Cardiac septum (tissue), 1 donor: ENCODE results near the gene CHST1. TPM values are rescaled to one million over a fixed set of nuclear protein-coding genes. Genes with fewer than 3 reads are reported as not detected.

ENCODE experiments used
- DNase-seq: peaks from one replicate; pipeline ENCODE4 v3.0.0-alpha.2; 2020; ENCODE audit warnings: low spot score
- intact Hi-C: fragments of 100-400 bp; cut with DNase I; formaldehyde crosslinking; loops from one replicate; pipeline ENCODE4 v1.14.0; 2022
- total RNA-seq: library from RNA; stranded (reverse); fragmentation: NEBNext Ultra II Directional; extraction: Animal tissue kit (Norgen Biotek cat#: 25700); gene quantifications from one replicate; pipeline ENCODE4 v1.2.1, GENCODE V29; 2021
- donor health status: DM: no; HTN: no; CAD: no.

CHST1 gene
- total RNA-seq, 1 donor from 2014 or later, result 2.6 TPM

DNA sequence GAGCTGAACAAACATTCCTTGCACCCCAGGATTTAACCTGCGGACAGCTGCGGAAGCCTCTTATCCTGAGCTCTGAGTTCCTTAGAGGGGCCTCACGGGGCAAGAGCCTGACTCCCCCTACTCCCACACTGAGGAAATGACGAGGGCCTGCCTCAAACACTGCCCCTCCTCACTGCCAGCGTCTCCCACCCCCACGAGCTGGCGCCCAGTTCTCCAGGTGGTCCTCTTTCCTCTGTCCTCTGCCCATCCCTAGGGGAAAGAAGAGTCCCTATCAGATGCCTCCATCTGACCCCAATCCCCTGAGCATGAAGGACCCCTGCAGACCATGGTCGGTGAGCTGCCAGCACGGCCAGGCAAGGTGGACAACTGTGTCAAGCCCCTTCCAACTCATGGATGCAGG is 14.3 kb downstream of the CHST1 start:
- peak; percentile 56 for DNase-seq

DNA sequence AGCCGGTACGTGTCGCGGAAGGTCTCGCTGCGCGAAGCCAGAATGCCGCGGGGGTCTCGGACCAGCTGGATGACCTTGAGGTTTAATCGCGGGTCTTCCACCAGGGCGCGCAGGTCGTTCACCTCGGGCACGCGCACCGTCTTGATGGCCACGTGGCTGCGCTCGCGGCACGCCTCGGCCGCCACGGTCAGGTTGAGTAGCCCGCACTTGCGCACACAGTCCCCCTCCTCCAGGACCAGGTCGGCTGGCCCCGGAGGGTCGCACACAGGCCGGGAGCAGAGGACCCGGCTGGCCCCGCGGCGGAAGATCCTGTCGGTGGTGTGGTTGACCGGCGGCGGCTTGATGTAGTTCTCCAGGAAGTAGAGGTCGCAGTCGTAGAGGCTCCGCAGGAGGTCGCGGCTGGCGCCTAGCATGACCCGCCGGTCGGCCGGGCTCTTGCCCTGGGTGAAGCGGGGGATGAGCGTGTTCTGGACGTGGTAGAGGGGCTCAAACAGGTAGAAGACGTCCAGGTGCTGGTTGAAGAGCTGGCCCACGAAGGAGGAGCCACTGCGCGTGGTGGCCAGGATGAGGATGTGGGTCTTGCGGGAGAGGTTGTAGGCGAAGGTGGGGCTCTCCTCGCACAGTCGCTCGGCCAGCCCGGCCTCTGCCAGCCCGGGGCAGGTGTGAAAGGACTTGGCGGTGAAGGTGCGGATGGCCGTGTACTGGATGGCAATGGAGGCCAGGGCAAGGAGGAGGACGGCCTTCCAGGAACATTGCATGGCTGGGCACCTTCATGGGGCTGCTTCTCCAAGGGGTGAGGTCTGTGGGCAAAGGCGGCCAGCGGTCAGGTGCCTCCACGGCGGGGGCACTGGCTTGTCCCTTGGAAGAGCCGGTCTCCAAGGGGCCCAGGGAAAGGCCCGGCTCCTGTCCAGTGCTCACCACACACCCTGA is 15.0 kb downstream of the CHST1 start:
- intact Hi-C loops, result loop anchor here (10.0 kb wide), 1 partner anchor 246 kb away; no protein-coding TSS in a partner anchor

More for the DNA sequence above, 14.3 kb downstream of the CHST1 start:
- intact Hi-C loops, result loop anchor here (10.0 kb wide), 1 partner anchor 246 kb away; no protein-coding TSS in a partner anchor

DNA sequence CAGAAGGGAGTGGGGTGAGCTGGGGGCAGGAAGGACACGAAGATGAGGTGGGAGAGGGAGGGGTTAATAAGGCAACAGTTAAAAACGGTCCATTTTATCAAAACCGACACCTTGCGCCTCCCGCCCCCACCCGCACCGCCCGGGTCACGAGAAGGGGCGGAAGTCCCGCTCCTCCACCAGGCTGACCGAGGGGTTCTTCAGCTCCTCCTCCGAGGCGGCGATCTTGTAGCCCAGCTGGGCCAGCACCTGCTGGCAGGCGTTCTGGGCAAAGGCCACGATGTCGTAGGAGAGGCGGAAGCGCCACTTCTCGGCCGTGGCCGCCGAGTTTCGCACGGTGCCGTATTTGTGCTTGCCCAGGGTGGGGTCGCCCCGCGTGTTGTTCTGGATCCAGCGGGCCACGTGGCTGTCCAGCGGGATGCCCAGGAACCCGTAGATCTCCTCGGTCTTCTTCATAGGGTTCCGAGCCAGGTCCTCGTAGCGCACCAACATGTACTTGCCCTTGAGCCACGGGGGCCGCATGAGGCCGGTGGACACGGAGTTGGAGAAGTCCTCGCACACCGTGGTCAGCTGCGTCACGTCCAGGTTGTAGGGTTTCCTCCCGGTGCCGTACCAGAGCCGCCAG is 15.8 kb downstream of the CHST1 start:
- intact Hi-C loops, result loop anchor here (10.0 kb wide), 1 partner anchor 245 kb away; no protein-coding TSS in a partner anchor
- peak; percentile 39 for DNase-seq

More for the DNA sequence above, 15.0 kb downstream of the CHST1 start:
- DNase-seq, result peak; percentile 46

DNA sequence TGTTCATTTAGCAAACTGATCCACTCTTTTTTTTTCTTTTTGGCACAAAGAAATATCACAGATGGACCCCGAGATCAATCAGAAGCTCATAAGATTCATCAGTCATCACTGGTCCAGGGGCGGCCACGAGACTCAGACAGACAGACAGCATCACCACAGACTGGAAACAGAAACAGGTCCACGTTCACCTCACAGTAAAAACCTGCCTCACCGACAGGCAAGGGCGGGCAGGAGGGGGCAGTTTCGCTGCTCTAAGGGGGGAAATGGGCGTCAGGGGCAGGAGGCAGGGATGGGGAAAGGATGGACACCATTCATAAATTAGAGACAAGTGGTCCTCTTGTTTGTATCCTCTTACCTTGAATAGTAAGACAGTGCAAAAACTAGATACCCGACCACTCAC is 16.5 kb downstream of the CHST1 start:
- DNase-seq, result no peak
- intact Hi-C loops, result no loop called here

DNA sequence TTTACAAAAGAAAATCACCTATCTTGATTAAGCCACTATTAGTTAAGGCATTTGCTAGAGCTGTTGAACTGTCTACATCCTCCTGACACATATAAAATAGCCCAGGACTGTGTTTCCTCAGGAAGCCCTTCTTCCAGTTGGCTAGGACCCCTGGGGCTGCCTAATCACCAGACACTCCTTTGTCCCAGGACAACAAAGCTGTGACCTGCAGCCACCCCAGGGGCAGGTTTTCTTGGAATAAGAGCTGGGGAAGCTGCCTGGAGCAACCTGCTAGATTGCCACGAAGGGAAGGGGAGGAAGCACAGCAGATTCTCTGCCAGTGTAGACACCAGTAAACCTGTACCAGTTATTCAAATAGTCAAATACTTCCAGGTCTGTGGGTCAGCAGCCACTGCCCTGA is 17.6 kb downstream of the CHST1 start:
- no peak for DNase-seq
- intact Hi-C loops, result no loop called here

DNA sequence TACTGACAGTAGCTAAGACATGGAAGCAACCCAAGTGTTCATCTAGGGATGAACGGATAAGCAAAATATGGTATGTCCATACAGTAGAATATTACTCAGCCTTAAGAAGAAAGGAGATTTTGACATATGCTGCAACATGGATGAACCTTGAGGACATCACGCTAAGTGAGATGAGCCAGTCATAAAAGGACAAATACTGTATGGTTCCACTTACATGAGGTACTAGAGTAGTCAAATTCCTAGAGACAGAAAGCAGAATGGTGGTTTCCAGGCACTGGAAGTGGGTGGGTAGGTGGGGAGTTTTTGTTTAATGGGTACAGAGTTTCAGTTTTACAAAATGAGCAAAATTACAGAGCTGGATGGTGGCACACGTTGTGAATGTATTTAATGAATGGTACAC is 18.1 kb downstream of the CHST1 start:
- no peak for DNase-seq
- intact Hi-C loops, result no loop called here

DNA sequence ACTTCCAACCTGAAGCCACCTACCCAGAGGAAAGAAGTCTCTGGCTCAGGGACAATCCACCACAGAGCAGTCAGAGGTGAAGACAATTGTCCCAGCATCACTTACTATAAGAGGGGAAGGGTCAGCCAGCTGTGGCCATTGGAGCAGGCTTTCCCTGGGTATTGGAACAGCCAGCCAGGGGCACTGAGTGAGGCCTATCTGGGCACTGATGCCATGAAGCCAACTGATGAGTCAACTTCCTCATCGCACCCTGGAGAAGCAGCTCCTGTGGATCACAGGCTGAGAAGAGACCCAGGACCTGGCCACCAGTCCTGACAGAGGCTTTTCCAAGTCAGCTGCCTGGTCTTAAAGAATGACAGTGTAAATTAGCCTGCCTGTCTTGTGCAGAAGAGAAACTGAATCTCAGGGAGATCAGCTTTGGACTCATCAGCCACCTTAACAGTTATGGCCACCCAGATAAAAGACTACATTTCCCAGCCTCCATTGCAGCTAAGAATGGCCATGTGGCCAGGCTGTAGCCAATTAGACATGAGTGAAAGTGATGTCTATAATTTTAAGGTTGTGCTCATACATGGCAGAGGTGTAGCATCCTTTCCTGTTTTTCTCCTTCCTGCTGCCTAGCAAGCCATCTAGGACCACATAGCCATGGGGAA is 19.0 kb downstream of the CHST1 start:
- DNase-seq, result peak; percentile 44
- intact Hi-C loops, result no loop called here

DNA sequence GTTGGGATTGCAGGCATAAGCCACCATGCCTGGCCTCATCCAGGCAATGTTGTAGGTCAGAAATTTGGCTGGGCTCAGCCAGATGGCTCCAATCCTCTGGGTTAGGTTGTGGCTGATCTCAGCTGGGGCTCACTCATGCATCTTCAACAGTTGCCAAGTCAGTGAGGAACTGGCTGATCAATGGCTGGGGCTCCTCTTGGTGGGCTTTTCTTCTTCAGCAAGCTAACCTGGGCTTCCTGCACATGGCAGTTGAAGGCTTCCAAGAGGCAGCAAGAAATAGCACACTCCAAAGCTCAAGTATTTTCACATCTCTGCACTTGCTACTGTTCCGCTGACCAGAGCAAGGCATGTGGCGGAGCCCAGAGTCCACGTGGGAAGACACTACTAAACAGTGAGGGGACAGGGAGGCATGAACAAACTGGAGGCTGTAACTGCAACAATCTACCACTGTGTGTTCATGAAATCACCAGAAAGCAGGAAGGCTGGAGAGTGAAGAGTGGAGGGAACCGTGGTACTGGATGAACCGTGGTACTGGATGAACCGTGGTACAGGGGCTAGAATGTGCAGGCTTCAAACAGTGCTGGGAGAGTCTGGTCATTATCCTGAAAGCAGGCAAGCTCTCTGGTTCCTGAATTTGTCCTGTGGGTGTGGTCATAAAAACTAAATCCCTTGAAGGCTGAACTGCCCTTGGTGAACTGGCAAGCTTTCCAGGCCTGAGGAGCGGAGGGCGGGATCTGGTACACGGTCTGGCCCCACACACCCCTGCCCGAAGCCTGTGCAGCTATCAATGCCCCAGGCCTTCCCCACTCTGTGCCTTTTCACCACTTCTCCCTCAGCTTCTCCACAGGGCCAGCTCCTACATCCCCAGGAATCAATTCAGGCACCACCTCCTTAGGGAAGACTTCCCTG is 20.2 kb downstream of the CHST1 start:
- intact Hi-C loops, result no loop called here
- no peak for DNase-seq

DNA sequence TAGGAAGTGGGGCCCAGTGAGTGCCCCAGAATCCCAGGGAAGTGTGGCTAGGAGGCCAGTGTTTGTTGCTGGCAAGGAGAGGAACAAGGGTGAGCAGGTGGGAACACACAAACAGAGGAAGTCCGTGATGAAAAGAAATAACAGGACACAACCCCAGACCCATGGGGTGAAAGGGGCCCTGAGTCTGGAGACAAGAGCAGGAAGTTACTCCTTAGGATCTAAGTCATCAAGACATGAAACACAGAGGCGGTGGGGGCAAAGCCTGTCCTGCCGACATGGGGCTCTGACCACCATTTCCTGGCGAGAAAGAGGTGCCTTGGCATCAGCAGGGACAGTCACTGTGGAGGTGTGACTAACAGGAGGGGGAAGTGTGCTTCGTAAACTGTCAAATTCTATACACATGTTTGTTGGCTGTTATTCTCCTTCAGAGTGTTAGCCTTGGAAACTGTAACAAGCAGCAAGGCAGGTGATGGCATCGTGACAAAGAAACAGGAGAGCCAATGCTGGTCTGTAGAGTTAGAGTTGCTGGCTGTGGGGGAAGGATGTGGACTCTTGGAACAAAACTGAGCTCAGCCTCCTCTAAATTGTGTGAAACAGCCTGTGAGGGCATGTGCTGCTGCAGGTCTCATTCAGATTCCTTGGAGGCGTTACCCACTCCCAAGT is 21.7 kb downstream of the CHST1 start:
- intact Hi-C loops, result no loop called here
- no peak for DNase-seq

DNA sequence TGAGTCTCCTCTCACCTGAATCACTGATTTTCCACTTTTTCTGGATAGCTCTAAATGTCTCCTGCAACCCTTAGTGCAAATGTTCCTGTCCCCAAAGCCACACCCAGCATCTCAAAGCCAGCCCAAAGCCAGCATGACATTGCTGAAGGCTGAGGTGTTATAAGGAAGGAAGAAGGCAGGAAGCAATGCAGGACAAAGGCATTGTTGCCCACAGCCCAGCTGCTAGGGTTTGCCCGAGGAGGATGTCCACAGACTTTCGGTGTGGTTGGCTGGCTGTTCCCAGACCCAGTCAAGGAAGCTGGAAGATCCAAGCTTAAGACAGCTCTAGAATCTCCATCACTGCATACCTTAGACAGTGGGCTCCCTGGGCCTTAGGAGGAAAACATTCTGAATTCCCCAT is 23.5 kb downstream of the CHST1 start:
- intact Hi-C loops, result no loop called here
- no peak for DNase-seq

DNA sequence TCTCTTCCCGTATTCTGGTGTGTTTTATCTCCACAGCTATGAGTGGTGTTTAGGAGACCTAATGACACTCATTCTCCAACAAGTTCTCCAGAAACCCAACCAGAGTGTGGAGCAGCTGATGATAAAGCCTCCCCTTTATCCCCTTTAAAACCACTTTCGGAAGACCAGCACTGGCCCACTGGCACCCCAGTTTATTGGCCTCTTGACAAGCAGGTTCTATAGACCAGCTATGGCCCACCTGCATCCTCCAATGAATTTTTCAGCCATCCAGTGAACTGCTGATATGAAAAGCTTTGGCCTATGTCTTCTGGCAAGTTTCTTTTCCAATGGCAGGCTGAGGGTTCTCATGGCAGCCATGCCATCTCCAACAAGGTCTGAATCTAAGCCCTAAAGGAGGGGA is 27.4 kb downstream of the CHST1 start:
- intact Hi-C loops, result no loop called here
- DNase-seq, result no peak

DNA sequence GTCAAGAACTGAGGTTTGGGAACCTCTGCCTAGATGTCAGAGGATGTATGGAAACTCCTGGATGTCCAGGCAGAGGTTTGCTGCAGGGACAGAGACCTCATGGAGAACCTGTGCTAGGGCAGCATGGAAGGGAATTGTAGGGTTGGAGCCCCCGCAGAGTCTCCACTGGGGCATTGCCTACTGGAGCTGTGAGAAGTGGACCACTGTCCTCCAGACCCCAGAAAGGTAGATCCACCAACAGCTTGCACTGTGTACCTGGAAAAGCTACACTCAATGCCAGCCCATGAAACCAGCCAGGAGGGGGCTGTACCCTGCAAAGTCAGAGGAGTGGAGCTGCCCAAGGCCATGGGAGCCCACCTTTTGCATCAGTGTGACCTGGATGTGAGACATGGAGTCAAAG is 29.5 kb downstream of the CHST1 start:
- intact Hi-C loops, result no loop called here
- DNase-seq, result no peak

DNA sequence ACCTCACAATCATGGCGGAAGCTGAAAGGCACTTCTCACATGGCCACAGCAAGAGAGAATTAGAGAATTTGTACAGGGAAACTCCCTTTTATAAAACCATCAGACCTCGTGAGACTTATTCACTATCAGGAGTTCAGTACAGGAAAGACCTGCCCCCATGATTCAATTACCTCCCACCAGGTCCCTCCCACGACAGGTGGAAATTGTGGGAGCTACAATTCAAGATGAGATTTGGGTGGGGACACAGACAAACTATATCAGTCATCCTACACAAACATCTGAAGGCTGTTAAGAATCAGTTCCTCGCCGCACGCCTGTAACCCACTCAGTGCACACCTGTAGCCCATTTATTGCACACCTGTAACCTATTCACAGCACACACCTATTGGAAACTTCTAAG is 39.8 kb downstream of the CHST1 start:
- no peak for DNase-seq
- intact Hi-C loops, result no loop called here

DNA sequence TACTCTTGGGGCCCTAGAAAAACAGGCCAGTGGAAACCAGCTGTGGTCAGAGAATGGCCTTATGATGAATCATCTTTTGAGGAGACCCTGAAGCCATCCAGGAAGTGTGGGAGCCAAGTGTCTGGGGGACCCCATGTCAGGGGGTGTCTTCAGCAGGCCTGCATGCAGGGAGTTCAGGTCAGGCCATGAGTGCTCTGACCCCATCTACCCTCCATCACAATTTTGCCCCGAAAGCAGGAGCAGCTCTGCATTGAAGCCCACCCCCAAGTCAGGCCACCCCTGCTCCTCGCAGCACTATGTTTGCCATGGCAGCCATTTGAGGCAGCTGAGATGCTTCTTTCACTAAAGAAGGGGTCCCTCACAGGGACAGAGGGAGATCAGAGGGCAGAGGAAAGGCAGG is 41.3 kb downstream of the CHST1 start:
- intact Hi-C loops, result no loop called here

DNA sequence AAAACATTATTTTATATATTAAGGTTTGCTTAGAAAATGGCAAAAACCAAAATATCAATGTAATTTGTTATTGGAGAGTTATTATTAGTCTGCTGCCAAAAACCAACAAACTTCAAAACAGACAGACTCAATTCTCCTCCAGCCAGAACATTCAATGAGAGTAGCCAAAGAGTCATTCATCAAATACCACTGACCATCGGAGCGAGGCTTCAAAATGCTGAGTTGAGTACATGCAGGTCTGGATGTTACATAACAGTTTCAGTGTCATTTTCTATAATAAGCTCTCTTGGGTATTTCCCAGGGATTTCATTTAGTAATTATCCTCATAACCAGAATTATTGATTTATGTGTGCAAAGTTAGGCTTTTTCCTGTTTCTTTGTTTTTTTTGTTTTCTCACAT is 42.6 kb downstream of the CHST1 start:
- DNase-seq, result no peak
- intact Hi-C loops, result no loop called here

More for the DNA sequence above, 41.3 kb downstream of the CHST1 start:
- DNase-seq, result no peak

DNA sequence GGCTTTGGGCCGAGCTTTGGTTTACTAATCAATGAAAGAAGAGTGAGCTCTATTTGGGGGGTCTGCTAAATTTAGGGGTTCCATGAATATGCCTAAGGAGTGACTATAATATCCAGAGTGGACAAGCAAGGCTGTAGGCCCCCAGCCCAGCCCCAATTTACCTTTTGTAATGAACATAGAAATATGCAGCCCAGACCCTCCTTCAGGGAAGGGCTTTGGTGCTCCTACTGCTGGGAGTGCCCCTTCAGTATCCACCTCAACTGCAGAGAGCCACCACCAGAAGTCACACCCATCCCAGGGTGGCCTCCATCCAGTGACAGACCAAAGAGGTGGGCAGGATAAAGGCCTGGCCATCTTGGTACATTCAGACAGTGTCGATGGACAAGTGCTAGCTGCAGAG is 43.1 kb downstream of the CHST1 start:
- no peak for DNase-seq
- intact Hi-C loops, result no loop called here

DNA sequence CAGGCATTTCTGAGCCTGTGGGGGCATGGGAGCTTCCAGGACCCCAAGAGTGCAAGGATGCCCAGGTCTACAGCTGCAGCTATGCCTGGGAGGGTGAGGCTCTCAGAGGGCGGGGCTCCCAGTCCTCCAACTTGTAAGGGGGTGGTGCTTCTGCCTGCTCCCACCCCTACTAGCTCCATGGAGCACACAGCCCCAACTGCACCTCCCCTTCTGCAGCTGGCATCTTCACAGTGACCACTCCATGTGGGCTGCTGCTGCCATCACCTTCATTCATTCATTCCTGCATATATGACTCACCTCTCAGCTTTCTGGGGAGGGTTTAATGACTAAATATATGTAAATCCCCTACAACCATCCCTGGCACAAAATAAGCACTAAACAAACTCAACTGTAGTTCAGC is 43.8 kb downstream of the CHST1 start:
- DNase-seq, result no peak
- intact Hi-C loops, result no loop called here

DNA sequence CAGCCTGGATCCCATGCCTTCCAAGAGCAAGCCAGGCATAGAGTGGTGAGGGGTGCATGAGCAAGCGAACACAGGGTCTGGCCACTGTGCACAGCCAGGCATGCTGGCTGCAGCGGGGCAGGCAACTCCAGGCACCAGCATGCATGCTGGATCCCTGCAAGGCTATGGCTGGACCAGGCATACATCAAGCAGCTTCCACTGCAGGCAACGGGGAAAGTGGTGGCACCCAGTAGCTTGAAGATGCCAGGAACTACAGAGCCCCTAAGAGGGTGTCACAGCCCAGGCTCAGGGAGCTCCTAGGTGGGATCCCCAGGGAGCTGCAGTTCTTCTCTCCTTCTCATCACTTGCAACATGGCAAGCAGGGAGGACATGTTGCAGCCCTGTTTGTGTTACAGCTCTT is 45.2 kb downstream of the CHST1 start:
- intact Hi-C loops, result no loop called here
- no peak for DNase-seq

DNA sequence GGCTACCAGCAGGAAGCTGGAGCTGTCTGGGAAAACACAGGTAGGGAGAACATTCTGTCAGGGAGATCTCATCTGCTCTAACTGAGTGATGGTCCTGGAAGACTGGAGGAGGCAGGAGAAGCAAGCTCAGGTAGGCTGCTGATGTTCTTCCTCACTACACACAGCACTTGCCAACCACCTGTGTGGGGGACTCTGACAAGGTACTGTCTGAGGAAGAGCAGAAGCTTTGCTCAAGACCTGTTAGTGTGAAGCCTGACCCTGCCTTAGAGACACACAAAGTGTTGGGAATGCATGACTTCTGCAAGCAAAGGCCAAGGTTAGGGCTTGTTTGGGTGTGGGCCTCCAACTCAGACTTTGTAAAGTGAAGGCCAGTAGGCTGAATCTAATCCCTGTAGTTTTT is 46.5 kb downstream of the CHST1 start:
- intact Hi-C loops, result no loop called here
- no peak for DNase-seq
